Fibroblast of lung (primary cell): ENCODE results near the gene DHDH.

Experiments
- CTCF ChIP-seq, 2 donors: IDR thresholded peaks in 1 of 2; conservative IDR thresholded peaks in 1 of 2; 1 replicate in 1 of 2; 2 replicates in 1 of 2; pipeline ENCODE4 v1.5.1; 2011 to 2012; ENCODE audit warnings: low read length in 2 of 2, control low read depth in 1 of 2, inconsistent platforms in 1 of 2, low read depth in 1 of 2, mild to moderate bottlenecking in 1 of 2
- EZH2 ChIP-seq: IDR thresholded peaks from 2 replicates; pipeline ENCODE4 v1.5.1; 2012; ENCODE audit warnings: low read length, control low read depth, mild to moderate bottlenecking; ENCODE audit errors: missing control alignments

- TF ChIP-seq CTCF (conservative IDR thresholded peaks at IDR 0.05 in 1 of 2, IDR thresholded peaks at IDR 0.05 in 1 of 2; ENCODE audit: low read depth in 1 of 2, low read length in 2 of 2) (no peak), EZH2 (no peak)
Observed at GRCh38 chr19:48986211-48986610, 52.7 kb downstream of the DHDH start.
